HepG2 (cell line): ENCODE results near the gene CNNM4. TPM values are rescaled to one million over a fixed set of nuclear protein-coding genes. Genes with fewer than 3 reads are reported as not detected.
A peak's percentile ranks its signal among the peaks of the same experiment; 100 is the strongest.
"Not testable (repeated sequence)": the region's sequence is repeated elsewhere in the genome, so short reads cannot be mapped to it uniquely, and the experiment has no call there.

ENCODE experiments used
- ATAC-seq: fragments of 200-7000 bp; cut with Tn5 transposase; 3 replicates; pipeline ENCODE4 v1.9.1; 2020; ENCODE audit warnings: mild to moderate bottlenecking, moderate library complexity
- BruUV-seq: library from RNA; stranded (reverse); fragments of 400-500 nt; replicated peaks from 2 replicates; lab custom pipeline; 2021; lab: Mats Ljungman, UMichigan
- CTCF ChIA-PET: fragments of 300-600 bp; formaldehyde crosslinking; extraction: SDS; loops from one replicate; lab custom pipeline; 2021; ENCODE audit warnings: low total read pairs, inconsistent platforms, low intra/inter-chr PET ratio; lab: Yijun Ruan, JAX
- POLR2A ChIA-PET: fragments of 350-600 bp; sonication (Branson Sonifier 250); formaldehyde crosslinking; loops from one replicate; lab custom pipeline; 2020; ENCODE audit warnings: antibody characterized with exemption, inconsistent platforms; lab: Yijun Ruan, JAX
- DNase-seq: peaks from one replicate; pipeline ENCODE4 v3.0.0-alpha.2; 2015; ENCODE audit warnings: low spot score
- FAIRE-seq: peaks from 3 replicates; lab custom pipeline; 2011; peaks lifted over from hg19 to GRCh38; lab: Jason Lieb, UNC
- H2AFZ ChIP-seq: one replicate; pipeline ENCODE4 v1.6.1; 2011; ENCODE audit warnings: low read length, inconsistent platforms
- H3K27ac ChIP-seq: fragments of 300-600 bp; 3 replicates; pipeline ENCODE4 v1.8.0; 2011; ENCODE audit warnings: mixed run types, mild to moderate bottlenecking, mixed read lengths, low read length, inconsistent platforms; ENCODE audit not compliant: insufficient read depth; ENCODE audit errors: extremely low read length
- H3K27me3 ChIP-seq, 2 experiments: fragments of 200-600 bp in 1 of 2; 2 replicates in 1 of 2; 3 replicates in 1 of 2; pipeline versions ENCODE4 v1.6.0 to v1.8.0; 2011; ENCODE audit warnings: low read length in 2 of 2, mild to moderate bottlenecking in 2 of 2, moderate library complexity in 2 of 2, inconsistent platforms in 1 of 2; ENCODE audit not compliant: insufficient read depth in 2 of 2, control insufficient read depth in 1 of 2
- H3K36me3 ChIP-seq, 2 experiments: fragments of 200-600 bp in 1 of 2; replicated peaks in 1 of 2; 2 replicates in 1 of 2; 3 replicates in 1 of 2; pipeline versions ENCODE4 v1.5.1 to v1.8.0; 2011; ENCODE audit warnings: low read length in 2 of 2, inconsistent platforms in 1 of 2; ENCODE audit not compliant: insufficient read depth in 2 of 2, control insufficient read depth in 1 of 2
- H3K4me1 ChIP-seq: 2 replicates; pipeline ENCODE4 v1.5.1; 2012; ENCODE audit warnings: low read length, inconsistent platforms; ENCODE audit not compliant: insufficient read depth
- H3K4me2 ChIP-seq: 2 replicates; pipeline ENCODE4 v1.6.0; 2011; ENCODE audit warnings: low read depth, low read length, inconsistent platforms
- H3K4me3 ChIP-seq, 3 experiments: fragments of 200-600 bp in 1 of 3; sonication (generic), shearing (Covaris generic) in 1 of 3; replicated peaks in 1 of 3; 2 replicates each; pipeline ENCODE4 v1.5.1; 2011 to 2016; ENCODE audit warnings: low read length in 3 of 3, inconsistent platforms in 2 of 3, low read depth in 2 of 3, mild to moderate bottlenecking in 2 of 3, control low read depth in 1 of 3, mixed read lengths in 1 of 3; ENCODE audit not compliant: insufficient read depth in 1 of 3
- H3K79me2 ChIP-seq: one replicate; pipeline ENCODE4 v1.6.1; 2011; ENCODE audit warnings: low read length, inconsistent platforms; ENCODE audit not compliant: insufficient read depth
- H3K9ac ChIP-seq: 2 replicates; pipeline ENCODE4 v1.6.0; 2011; ENCODE audit warnings: mild to moderate bottlenecking, low read depth, low read length, inconsistent platforms; ENCODE audit not compliant: insufficient read depth
- H3K9me3 ChIP-seq: 2 replicates; pipeline ENCODE4 v1.5.1; 2012; ENCODE audit warnings: mild to moderate bottlenecking, low read length
- H4K20me1 ChIP-seq: 2 replicates; pipeline ENCODE4 v1.6.0; 2011; ENCODE audit warnings: inconsistent platforms, mild to moderate bottlenecking, low read length, moderate library complexity; ENCODE audit not compliant: insufficient read depth
- CBX2 ChIP-seq, 2 experiments: fragments of 200-600 bp in 1 of 2; sonication (generic); formaldehyde crosslinking in 1 of 2; IDR thresholded peaks; 2 replicates each; pipeline versions ENCODE4 v1.7.0 to v1.8.1; 2018 to 2022; ENCODE audit warnings: low read depth in 2 of 2, low read length in 1 of 2, mild to moderate bottlenecking in 1 of 2, missing genetic modification reagents in 1 of 2
- NONO ChIP-seq, 2 experiments: fragments of 450-650 bp in 1 of 2; sonication (generic) in 1 of 2; formaldehyde crosslinking in 1 of 2; IDR thresholded peaks in 1 of 2; conservative IDR thresholded peaks in 1 of 2; 2 replicates each; pipeline versions ENCODE4 v1.6.1 to v1.8.0; 2017 to 2022; ENCODE audit warnings: mild to moderate bottlenecking in 1 of 2, missing genetic modification reagents in 1 of 2, moderate library complexity in 1 of 2
- SMAD3 ChIP-seq: sonication (generic); formaldehyde crosslinking; IDR thresholded peaks from 2 replicates; pipeline ENCODE4 v1.4.0; 2020; ENCODE audit warnings: missing genetic modification reagents
- TFAP4 ChIP-seq: sonication (generic); IDR thresholded peaks from 2 replicates; pipeline ENCODE4 v1.6.1; 2016; ENCODE audit warnings: low read depth, borderline replicate concordance
- ZBTB33 ChIP-seq: sonication (generic); formaldehyde crosslinking; IDR thresholded peaks from 2 replicates; pipeline ENCODE4 v1.4.0; 2020; ENCODE audit warnings: missing genetic modification reagents
- ZNF460 ChIP-seq: sonication (generic); formaldehyde crosslinking; IDR thresholded peaks from 2 replicates; pipeline ENCODE4 v1.5.1; 2020; ENCODE audit warnings: missing genetic modification reagents, mild to moderate bottlenecking, borderline replicate concordance
- ZNF574 ChIP-seq: sonication (generic); formaldehyde crosslinking; IDR thresholded peaks from 2 replicates; pipeline ENCODE4 v1.4.0; 2020; ENCODE audit warnings: missing genetic modification reagents
- WGBS: methylation state at CpG from one replicate; pipeline ENCODE4 v1.1.6; 2017; ENCODE audit warnings: low lambda C conversion rate; 5-methylcytosine and 5-hydroxymethylcytosine counted together
- in situ Hi-C: cut with HindIII; loops from 2 replicates; pipeline ENCODE4 v1.10.0; 2017; ENCODE audit warnings: low pct_unique_long_range_greater_than_20kb; ENCODE audit not compliant: extremely low pct_ligation_motif_present
- intact Hi-C: fragments of 100-400 bp; cut with micrococcal nuclease; formaldehyde crosslinking; loops from one replicate; pipeline ENCODE4 v1.10.0; 2022; ENCODE audit not compliant: unreplicated experiment
- polyA plus RNA-seq, 8 experiments: library from polyadenylated mRNA; depleted of rRNA in 3 of 8; stranded (reverse) in 7 of 8; unstranded in 1 of 8; fragments of >200 nt; fragmentation: Illumina TruSeq in 4 of 8; extraction: Trizol in 4 of 8; gene quantifications; 2 replicates each; pipeline versions ENCODE4 v1.2.1 to v1.2.3, GENCODE V29; 2011 to 2016; ENCODE audit warnings: low read depth in 4 of 8, missing spikeins in 1 of 8, mixed read lengths in 1 of 8; ENCODE audit not compliant: insufficient read depth in 1 of 8
- total RNA-seq, 5 experiments: library from RNA; depleted of rRNA; stranded (reverse); fragments of >200 nt; fragmentation: Illumina TruSeq; extraction: Trizol; gene quantifications; 2 replicates each; pipeline ENCODE4 v1.2.3, GENCODE V29; 2016; ENCODE audit warnings: low read depth in 1 of 5

The CNNM4 gene
- total and polyA plus RNA-seq, 2 of the 13 experiments (the other 11 are each of a cell fraction or from before 2014, with no cell fraction given) = 5.9 to 8.4 TPM

- TF ChIP-seq TFAP4 (no peak), SMAD3 (no peak), NONO (IDR thresholded peaks at IDR 0.05) (no peak), NONO (CRISPR knock-in tag; conservative IDR thresholded peaks at IDR 0.05) (no peak), ZNF574 (CRISPR knock-in tag) (no peak), CBX2 (IDR thresholded peaks at IDR 0.05; ENCODE audit: low read depth, low read length) (no peak), CBX2 (CRISPR knock-in tag; IDR thresholded peaks at IDR 0.05; ENCODE audit: low read depth) (no peak)
- TF ChIP-seq, all 625 proteins: peak for 0
Measured at GRCh38 chr2:96795076-96795475, 34.4 kb downstream of the CNNM4 start (continued).

- H3K9me3 ChIP-seq, H3K27ac ChIP-seq, H3K4me3 ChIP-seq, H2AFZ ChIP-seq, H3K79me2 ChIP-seq, H3K36me3 ChIP-seq, CTCF ChIA-PET, ATAC-seq, in situ Hi-C loops, H4K20me1 ChIP-seq, H3K4me2 ChIP-seq, H3K27me3 ChIP-seq, POLR2A ChIA-PET, BruUV-seq, H3K9ac ChIP-seq, DNase-seq, FAIRE-seq, intact Hi-C loops: not testable (repeated sequence)
- 82% methylated on average over 6 of the region's 6 CpGs for WGBS
- H3K4me1 ChIP-seq = peaks cover 30% of the 10 kb centered on the region
- peak; percentile 75 for TF ChIP-seq ZBTB33 (CRISPR knock-in tag)
- peak; percentile 16; the same call in 1 of the 2 replicates for TF ChIP-seq ZNF460 (CRISPR knock-in tag)
Measured at GRCh38 chr2:96796497-96796896, 35.8 kb downstream of the CNNM4 start.
